Limb (tissue), 2 donors: ENCODE measurements around the gene SLC2A1.
"Not testable (repeated sequence)": the region's sequence is repeated elsewhere in the genome, so short reads cannot be mapped to it uniquely, and the experiment has no call there.

Source experiments
- DNase-seq, 2 donors: peaks; one replicate each; pipeline ENCODE4 v3.0.0-alpha.2; 2016; ENCODE audit errors: extremely low spot score in 2 of 2

The SLC2A1 gene

DNA sequence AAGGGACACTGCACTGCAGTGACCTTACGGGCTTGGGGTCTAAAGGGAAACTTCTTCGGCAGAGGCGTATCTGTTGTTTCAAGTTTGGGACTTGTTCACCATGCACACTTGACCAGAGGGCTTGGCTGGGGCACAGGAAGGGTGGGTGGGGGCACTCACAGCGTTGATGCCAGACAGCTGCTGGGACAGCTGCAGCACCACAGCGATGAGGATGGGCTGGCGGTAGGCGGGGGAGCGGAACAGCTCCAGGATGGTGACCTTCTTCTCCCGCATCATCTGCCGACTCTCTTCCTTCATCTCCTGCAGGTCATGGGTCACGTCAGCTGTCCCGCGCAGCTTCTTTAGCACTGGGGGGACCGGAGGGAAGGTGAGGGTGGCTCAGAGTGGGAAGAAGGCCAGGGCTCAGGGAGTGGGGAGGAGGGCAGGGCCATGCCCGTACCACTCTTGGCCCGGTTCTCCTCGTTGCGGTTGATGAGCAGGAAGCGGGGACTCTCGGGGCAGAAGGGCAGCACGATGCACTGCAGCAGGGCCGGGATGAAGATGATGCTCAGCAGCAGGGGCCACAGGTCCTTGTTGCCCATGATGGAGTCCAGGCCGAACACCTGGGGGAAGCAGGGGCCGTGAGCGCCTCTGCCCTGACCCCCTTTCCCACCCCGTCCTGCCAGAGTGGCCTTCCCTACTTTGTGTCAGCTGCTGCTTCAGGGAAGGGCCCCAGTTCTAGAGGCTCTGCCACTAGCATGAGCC is 29.1 kb downstream of the SLC2A1 start:
- DNase-seq, result peak in 1 of 2 donors; percentile 27

- no peak for DNase-seq
Measured at GRCh38 chr1:42928859-42929258, 29.8 kb downstream of the SLC2A1 start.

GRCh38 chr1:42927920-42928505 is 30.7 kb downstream of the SLC2A1 start:
- DNase-seq, result no peak

- no peak for DNase-seq
Measured at GRCh38 chr1:42927274-42927841, 31.3 kb downstream of the SLC2A1 start.

GRCh38 chr1:42926879-42927242 is 31.8 kb downstream of the SLC2A1 start:
- DNase-seq, result no peak

GRCh38 chr1:42926235-42926878 is 32.3 kb downstream of the SLC2A1 start:
- DNase-seq, result no peak

DNA sequence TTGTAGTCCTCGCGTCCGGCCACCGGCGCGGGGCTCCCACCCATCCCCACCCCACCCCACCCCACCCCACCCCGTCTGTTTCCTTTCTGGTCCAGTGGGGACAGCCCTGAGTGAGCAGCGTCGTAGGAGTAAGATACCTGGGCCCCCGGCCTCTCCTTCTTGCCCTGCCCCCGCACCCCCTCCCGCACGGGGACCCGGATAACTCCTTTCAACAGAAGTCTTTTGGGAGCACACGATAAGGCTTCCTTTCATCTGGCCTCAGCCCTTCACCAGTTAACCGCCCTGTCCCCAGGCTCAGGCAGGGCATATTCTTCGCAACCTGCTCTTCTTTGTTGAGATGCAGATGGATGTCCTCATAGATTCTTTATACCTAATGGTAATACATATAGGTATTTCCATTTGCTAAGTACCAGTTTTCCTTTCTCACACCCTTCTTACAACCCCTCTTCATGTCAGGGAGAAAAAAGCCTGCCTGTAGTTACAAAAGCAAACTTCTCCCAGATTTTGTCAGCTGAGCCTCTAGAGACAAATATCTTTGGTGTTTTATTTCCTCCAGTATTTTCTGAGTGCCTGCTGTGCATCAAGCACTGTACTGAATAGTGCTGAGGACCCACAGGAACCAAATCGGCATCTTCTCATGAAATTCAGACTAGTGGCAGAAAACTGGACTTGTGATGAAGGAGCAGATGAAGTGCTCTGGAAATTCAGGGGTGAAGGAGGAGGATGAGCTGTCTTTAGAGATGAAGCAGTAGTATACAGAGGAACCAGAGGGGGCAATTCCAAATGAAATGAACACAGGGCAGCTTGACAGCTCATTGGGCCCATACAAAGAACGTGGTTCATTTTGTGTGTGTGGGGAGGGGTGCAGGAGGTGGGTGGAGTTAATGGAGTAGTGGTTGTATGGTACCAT is 33.6 kb downstream of the SLC2A1 start:
- peak in 1 of 2 donors; percentile 25 for DNase-seq

DNA sequence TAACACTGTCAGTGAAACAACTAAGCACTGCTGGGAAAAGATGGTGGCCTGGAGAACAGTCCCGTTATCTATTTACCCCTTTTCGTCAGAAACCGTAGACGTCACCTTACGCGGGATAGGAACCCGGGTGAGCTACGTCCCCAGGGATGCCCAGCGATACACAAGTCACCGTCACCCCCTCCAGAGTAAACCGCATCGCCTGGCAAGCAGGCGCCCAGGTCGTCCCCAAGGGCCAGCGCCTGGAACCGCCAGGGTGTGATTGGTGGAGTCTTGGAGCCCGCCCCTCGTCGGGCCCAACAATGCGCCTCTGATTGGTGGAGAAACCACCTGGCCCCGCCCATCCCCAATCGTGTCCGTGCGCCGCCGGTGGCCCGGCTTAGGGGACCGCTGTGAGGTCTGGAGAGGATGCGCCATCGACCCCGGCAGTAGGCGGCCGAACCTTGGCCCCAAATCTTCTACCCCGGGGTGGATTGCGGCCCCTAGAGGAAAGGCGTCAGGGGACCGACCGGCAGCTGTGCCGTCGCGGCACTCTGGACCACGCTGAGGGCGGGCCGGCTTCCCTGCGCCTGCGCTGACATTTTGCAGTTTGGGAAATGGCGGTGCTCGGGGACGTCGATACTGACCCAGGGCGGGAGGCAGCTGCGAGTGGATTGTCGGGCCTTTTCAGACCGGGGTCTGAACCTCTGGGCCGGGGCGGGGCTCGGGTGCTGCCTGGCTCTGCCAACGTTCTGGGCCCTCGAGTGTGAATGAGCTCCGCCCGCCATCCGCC is 34.4 kb downstream of the SLC2A1 start:
- DNase-seq, result peak; percentile 93 to 96

- peak in 1 of 2 donors; percentile 34 for DNase-seq
Measured at GRCh38 chr1:42923367-42924081, 35.1 kb downstream of the SLC2A1 start.

DNA sequence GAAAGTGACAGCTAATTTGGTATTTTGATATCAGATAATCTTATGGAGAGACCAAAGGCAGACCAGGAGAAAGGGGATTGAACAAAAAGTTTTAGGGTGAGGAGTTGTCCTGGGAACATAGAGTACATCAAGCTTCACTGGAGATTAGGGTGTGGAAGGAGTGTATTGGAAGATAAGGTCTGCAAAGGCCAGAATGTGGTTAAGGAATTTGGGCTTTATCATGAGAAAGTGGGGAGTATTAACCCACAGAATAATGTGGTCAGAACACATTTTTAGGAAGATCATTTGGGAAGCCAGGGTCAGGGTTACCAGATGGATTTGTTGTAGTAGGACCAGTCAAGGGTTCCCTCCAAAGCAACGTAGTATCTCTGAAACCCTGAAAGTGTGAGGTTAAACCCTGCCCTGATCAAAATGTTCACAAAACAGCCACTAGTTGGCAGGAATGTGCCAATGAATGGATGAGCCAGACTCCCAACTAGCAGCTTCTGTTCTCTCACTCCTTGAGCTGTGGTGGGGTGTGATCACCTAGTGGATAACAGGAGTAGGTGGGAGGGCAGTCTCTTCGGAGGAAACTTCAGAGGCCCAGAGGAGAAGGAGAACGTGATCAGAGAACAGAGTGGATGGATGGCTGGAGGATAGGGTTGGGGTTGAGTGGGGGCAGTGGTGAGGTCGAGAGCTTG is 35.8 kb downstream of the SLC2A1 start:
- peak in 1 of 2 donors; percentile 60 for DNase-seq

- no peak for DNase-seq
Measured at GRCh38 chr1:42921769-42922168, 36.9 kb downstream of the SLC2A1 start.

DNA sequence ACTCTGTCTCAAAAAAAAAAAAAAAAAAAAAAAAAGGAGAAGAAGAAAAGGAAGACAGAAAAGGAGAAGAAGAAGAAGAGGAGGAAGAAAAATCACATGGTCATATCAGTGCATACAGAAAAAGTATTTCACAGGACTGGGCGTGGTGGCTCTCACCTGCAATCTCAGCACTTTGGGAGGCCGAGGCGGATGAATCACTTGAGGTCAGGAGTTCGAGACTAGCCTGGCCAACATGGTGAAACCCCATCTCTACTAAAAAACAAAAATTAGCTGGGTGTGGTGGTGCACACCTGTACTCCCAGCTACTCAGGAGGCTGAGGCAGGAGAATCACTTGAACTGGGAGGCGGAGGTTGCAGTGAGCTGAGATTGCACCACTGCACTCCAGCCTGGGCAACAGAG is 39.0 kb downstream of the SLC2A1 start:
- DNase-seq, result not testable (repeated sequence)

DNA sequence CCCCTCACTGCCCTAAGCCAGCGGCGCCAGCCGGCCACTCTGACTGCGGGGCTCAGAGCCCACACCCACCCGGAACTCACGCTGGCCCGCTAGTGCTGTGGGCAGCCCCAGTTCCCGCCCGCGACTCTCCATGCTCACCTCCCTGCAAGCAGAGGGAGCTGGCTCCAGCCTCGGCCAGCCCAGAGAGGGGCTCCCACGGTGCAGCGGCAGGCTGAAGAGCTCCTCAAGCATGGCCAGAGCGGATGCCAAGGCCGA is 41.5 kb downstream of the SLC2A1 start:
- no peak for DNase-seq

DNA sequence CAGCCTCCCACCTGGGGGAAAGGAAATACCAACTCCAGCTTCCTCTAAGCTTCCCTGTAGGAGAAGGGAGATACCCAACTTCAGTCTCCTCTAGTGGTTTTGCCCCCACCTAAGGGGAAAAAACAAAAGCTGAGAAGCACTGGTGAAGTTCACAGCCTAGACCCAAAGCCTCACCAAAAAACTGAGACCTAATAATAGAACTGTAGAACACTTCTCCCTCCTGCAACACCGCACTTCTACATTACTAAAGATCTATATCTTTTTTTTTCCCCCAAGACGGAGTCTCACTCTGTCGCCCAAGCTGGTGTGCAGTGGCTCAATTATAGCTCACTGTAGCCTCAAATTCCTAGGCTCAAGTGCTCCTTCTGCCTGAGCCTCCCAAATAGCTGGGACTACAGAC is 43.2 kb downstream of the SLC2A1 start:
- no peak for DNase-seq

DNA sequence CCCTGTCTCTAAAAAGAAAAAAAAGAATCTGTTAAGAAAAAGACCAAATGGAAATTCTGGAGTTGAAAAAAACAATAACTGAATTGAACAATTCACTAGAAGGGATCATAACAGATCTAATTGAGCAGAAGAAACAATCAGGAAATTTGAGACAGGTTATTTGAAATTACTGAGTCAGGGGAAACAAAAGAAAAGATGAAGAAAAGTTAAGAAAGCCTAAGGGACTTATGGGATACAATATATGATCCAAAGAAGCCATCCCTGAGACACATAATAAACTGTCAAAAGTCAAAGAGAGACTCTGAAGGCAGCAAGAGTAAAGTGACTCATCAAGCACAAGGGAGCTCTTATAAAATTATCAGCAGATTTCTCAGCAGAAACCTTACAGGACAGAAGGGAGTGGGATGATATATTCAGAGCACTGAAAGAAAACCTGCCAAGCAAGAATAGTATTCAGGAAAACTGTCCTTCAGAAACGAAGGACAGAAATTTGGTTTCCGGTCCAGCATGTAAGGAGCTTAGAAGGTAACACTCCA is 44.5 kb downstream of the SLC2A1 start:
- no peak for DNase-seq

GRCh38 chr1:42913426-42914091 is 45.1 kb downstream of the SLC2A1 start:
- DNase-seq, result peak in 1 of 2 donors; percentile 50

- DNase-seq, result no peak
Measured at GRCh38 chr1:42910985-42911384, 47.7 kb downstream of the SLC2A1 start.

GRCh38 chr1:42908046-42908445 is 50.6 kb downstream of the SLC2A1 start:
- no peak for DNase-seq

DNA sequence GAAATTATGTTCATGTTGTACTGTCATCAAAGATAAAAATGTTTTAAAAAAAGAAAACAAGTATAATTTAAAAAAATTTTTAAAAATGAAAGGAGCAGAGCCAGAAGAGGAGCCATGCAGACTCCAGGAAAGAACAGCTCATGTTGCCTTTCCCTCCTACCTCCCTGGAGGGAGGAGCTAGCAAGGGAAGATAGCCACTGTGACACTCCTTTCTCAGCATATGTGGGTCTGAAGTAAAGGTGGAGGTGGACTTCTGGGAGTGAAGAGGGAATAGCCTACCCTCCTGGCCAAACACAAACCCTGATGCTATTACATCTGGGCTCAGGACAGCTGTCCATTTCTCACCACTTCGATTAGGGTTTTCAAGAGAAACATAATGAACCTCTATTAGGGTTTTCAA is 54.2 kb downstream of the SLC2A1 start:
- DNase-seq, result no peak
